Suppressor macrophage treated with lipopolysaccharide for 1 hour (primary cell): ENCODE measurements around the gene ESRRA.
A peak's percentile ranks its signal among the peaks of the same experiment; 100 is the strongest.

Experiments
- DNase-seq, 3 donors: peaks; one replicate each; pipeline ENCODE4 v3.0.0-alpha.2; 2020 to 2022

Gene ESRRA

DNA sequence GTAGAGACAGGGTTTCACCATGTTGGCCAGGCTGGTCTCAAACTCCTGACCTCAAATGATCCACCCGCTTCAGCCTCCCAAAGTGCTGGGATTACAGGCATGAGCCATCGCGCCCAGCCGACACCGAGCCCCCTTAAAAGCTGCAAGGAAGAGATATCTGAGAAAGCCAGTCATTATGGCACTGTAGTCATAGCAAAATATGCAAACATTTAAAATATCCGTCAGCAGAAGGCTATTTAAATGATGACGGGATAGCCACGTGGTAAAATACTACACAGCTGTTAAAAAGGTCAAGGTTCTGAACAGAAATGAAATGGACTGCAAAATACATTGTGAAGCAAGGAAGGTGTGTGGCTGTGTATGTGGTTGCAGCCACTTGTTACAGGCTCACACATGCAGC is 28.2 kb downstream of the ESRRA start:
- no peak for DNase-seq

DNA sequence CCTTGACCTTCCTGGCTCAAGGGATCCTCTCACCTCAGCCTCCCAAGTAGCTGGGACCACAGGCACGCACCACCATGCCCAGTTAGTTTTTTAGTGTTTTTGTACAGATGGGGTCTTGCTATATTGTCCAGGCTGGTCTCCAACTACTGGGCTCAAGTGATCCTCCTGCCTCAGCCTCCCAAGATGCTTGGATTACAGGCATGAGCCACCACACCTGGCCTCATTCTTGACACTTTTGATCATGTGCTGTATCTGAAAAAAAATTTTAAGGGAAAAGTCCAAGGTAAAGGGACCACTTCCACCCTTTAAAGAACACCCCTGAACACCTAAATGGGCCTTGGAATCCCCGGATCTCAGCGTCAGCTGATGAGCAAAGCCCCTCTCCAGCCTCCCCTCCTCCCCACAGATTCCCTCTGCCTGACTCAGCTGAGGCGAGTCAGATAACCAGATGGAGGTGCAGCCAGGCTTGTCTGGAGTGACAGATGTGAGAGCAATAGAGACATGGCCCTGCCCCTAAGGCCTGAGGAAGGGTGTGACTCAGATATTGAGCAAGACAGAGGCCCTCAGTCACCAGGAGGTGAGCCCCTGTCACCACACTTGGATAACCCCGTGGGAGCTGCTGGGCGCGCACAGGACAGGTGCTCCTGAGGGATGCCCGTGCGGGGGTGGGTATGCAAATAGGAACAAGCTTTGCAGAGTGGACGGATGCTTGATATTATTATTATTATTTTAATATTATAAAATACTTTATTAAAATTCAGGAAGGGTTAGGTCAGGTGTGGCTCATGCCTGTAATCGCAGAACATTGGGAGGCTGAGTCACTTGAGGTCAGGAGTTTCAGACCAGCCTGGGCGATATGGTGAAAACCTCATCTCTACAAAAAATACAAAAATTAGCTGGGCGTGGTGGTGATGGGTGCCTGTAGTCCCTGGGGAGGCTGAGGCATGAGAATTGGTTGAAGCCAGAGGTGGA is 29.7 kb downstream of the ESRRA start:
- DNase-seq: peak; percentile 83 to 86 (median 84)

- peak in 1 of 3 donors; percentile 29 for DNase-seq
Measured at GRCh38 chr11:64337538-64338249, 32.4 kb downstream of the ESRRA start.

DNA sequence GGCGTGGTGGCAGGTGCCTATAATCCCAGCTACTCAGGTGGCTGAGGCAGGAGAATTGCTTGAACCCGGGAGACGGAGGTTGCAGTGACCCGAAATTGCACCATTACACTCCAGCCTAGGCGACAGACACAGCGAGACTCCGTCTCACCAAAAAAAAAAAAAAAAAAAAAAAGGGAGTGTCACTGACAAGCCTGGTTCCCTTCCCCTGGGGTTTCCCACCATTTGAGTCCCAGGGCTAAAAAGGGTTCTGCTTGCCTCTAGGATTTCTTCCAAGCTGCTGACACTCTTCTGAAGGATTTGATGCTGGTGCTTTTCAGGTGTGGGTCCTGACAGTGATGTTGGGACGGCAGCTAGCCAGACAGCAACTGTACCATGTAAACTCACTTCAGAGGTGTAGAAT is 33.4 kb downstream of the ESRRA start:
- peak; percentile 51 to 57 (median 52) for DNase-seq

DNA sequence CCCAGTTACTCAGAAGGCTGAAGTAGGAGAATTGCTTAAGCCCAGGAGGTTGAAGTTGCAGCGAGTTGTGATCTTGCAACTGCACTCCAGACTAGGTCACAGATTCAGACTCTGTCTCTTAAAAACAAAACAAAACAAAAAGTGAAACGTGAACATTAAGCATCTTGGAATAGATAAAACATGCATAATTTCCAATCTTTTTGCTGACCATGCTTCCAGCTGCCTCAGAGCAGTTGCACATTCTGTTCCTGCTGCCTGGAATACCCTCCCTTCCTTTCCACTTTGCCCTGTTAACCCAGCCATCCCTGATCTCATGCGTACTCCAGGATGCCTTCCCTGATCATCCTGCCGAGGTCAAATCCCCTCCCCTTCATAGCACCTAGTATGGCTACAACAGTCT is 34.0 kb downstream of the ESRRA start:
- peak in 1 of 3 donors; percentile 22 for DNase-seq

DNA sequence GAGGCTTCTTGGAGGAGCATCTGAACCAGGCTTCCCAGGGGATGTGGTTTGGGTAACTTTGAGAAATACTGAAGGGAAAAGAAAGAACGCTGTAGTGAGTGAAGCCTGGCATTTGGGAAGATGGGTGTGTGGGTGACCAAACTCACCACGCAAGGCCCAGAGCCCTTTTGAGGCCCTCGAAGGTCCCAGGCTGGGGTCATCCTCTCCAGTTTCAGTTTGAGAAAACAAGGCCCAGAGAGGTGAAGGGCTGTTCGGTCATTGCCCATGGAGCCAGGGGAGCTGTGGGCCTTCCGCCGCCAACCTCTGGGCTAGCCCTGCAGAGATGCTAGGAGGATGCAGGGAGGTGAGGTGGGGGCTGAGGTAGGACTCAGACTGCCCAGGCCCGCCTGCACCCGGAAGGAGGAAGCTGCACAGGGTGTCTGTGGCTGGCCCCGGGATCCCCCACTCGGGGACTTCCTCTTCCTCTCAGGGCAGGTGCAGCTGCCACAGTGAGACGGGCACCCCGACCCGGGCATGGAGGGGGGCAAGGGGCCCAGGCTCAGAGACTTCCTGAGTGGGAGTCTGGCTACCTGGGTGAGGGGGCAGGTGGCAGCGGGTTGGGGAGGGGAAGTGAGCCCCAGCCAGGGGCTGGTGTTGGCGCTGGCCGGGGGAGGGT is 34.6 kb downstream of the ESRRA start, which contains the start of gene CCDC88B:
CCDC88B (plus strand) TSS at position 451 of the 655 bp plus-strand sequence; CDS start at position 514, 63 bp downstream.
- DNase-seq: peak; percentile 76 to 87 (median 77)

DNA sequence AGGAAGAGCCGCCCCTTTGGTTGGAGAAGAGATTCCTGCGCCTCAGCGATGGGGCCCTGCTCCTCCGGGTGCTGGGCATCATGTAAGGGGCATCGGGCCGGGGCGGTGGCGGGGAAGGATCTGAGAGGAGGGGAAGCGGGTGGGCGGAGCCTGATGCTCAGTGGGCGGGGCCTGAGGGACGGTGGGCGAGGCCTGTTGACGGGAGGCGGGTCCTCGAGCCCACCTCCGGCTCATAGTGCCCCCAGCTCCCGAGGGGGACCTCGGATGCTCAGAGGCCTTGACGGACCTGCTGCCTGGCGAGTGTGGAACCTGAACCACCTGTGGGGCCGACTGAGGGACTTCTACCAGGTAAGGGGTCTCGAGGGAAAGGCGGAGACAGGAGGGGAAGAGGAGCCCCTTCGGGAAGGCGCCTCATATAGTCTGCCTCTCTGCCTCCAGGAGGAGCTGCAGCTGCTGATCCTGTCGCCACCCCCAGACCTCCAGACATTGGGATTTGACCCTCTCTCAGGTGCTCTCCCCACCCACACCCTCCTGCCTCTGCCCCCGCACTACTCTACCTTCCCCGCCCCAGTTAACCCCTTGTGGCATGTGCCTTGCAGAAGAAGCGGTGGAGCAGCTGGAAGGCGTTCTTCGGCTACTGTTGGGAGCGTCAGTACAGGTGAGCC is 35.5 kb downstream of the ESRRA start:
- peak; percentile 38 to 74 (median 55) for DNase-seq

- DNase-seq: no peak
Measured at GRCh38 chr11:64341429-64341828, 36.1 kb downstream of the ESRRA start.

DNA sequence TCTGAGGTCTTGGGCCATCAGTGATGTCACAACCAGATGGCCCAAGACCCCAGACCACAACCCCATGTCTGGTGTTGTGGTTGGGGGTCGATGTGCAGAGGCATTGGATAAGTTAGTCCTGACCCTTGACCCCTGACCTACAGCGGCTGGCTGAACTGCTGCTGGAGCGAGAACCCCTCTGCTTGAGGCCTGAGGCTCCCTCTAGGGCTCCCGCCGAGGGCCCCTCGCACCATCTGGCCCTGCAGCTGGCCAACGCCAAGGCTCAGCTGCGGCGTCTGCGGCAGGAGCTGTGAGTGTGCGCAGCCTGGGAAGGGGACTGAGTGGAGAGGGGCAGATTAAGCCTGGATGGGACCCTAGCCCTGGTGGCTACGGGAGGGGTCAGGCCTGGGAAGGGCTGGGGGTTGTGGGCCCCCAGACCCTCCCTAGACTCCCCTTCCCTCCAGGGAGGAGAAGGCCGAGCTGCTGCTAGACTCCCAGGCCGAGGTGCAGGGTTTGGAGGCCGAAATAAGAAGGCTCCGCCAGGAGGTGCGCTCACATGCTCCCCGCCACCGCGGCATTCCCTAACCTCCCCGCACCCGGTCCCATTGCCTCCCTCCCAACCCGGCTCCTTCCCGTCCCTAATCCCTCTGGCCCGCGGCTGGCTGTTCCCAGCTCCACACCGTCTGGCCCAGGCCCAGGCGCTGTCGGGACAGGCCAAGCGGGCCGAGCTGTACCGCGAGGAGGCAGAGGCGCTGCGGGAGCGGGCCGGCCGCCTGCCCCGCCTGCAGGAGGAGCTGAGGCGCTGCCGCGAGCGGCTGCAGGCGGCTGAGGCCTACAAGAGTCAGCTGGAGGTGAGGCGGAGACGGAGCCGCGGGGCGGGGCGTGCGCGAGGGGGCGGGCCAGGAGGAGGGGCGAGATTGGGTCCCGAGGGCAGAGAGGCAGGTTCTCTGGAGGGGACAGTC is 36.8 kb downstream of the ESRRA start:
- peak; percentile 90 to 95 (median 93) for DNase-seq

- no peak for DNase-seq
Measured at GRCh38 chr11:64342869-64343745, 37.8 kb downstream of the ESRRA start.

DNA sequence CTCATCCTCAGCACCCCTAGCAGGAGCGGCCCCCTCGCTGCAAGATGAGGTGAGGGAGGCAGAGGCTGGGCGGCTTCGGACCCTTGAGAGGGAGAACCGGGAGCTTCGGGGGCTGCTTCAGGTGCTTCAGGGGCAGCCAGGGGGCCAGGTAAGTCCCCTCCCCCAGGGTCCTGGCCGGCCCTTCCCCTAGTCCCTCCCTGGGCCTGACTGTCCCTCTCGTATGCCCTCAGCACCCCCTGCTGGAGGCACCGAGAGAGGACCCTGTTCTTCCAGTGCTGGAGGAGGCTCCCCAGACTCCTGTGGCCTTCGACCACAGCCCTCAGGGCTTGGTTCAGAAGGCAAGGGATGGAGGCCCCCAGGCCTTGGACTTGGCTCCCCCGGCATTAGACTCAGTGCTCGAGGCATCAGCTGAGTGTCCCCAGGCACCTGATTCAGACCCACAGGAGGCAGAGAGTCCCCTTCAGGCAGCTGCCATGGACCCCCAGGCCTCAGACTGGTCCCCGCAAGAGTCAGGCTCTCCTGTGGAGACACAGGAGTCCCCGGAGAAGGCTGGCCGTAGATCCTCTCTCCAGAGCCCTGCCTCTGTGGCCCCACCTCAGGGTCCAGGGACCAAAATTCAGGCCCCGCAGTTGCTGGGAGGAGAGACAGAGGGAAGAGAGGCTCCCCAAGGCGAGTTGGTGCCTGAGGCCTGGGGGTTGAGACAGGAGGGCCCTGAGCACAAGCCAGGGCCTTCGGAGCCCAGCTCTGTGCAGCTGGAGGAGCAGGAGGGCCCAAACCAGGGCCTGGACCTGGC is 38.6 kb downstream of the ESRRA start:
- DNase-seq: peak; percentile 38 to 48 (median 38)

- DNase-seq: no peak
Measured at GRCh38 chr11:64344787-64345186, 39.5 kb downstream of the ESRRA start.

GRCh38 chr11:64347193-64347867 is 42.0 kb downstream of the ESRRA start:
- DNase-seq: no peak

- DNase-seq: no peak
Measured at GRCh38 chr11:64348383-64349024, 43.2 kb downstream of the ESRRA start.

DNA sequence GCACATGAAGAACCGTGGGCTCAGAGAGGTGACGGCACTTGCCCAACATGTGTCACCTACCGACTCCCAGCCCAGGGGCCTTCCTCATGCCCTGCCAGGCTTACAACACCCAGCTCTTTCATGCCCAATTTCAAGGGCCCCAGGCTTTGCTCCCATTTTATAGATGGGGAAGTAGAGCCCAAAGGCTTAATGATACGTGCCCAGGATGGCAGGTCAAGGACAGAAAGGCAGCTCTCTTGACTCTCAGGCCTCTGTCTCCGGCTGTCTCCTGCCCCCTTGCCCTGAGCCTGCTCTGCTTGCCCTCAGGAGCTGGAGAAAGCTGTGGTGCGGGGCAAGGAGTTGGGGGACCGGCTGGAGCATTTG is 43.7 kb downstream of the ESRRA start:
- DNase-seq: no peak

DNA sequence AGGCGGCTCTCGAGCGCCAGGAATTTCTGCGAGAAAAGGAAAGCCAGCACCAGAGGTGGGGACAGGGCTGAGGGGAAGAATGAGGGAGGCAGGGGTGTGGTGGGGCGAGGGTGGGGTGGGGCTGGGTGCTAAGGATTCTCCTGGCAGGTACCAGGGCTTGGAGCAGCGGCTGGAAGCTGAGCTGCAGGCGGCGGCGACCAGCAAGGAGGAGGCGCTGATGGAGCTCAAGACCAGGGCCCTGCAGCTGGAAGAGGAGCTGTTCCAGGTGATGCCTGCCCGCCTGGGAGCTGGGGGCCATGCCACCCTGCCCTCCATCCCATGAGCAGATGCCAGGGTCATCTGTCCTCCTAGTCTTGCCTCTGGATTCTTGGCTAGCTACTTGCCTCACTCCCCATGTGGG is 44.1 kb downstream of the ESRRA start:
- no peak for DNase-seq

DNA sequence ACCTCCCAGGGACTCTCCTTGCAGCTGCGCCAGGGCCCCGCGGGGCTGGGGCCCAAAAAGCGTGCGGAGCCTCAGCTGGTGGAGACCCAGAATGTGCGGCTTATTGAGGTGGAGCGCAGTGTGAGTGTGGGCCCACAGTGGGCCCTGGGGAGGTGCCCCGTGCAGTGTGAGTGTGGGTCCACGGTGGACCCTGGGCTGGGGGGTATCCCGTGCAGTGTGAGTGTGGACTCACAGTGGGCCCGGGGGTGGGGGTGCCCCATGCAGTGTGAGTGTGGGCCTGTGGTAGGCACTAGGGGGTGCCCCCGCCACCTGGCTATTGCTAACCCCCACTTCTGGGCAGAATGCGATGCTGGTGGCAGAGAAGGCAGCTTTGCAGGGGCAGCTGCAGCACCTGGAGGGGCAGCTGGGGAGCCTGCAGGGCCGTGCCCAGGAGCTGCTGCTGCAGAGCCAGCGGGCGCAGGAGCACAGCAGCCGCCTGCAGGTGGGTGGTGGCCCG is 45.9 kb downstream of the ESRRA start:
- DNase-seq: no peak
